NK-92 treated with Interleukin-12 subunit alpha and Interleukin-12 subunit beta, amount 100 ng/mL, for 24 hours (cell line): ENCODE measurements around the gene FPR2.
"Not testable (repeated sequence)": the region's sequence is repeated elsewhere in the genome, so short reads cannot be mapped to it uniquely, and the experiment has no call there.

ENCODE experiments used
- DNase-seq: peaks from one replicate; lab custom pipeline; 2025; lab: John Stamatoyannopoulos, UW

The FPR2 gene

DNA sequence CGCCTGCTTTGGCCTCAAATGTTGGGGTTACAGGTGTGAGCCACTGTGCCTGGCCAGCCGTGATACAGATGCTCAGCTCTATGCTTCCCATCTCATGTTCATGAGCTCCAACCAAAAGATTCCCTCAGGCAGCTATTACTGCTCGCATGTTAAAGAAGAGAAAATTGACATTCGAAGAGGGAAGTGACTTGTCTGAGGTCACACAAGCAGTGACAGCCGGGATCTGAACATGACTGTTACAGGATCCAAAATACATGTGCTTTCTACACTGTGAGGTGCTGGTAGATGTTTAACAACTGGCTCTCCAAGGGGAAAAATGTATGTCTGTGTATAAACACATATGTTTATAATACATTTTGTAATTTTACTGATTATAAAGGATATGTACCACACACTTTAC lies 20.6 kb upstream of the FPR2 start:
- DNase-seq = no peak

DNA sequence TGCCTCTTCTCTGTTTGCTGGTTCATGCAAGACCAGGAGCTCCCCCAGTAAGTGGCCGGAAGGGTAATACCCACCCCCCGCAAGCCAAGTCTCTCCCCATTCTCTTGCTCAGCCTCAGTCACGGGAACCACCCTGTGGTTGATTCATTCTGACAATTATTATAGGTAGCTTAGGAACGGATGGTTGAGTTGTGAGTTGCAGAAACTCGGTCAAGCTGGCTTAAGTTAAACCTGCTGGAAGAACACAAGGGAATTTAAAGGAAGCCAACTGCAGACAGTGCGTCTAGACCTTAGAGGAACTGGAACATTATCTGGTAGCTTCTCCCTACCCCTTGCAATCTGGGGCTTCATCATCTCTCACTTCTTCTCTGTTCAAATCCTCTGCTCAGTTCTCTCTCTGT lies 18.2 kb upstream of the FPR2 start:
- DNase-seq = no peak

DNA sequence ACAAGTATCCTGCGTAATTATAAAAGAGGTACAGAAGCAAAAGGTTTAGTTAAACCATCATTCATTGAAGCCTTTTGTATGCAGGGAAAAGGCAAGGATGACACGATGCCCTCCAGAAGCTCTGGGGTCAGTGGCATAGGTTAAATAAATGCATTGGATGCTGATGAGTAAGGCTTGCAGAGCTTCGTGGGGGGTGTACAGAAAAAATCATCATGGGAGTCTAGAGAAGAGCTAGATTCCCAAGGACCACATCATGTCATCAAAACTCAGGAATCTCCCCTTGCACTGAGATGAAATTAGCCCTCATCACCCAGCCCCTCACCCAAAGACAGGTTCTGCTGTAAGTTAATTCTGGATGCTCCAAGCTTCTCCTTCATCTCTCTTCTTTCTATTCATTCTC lies 17.6 kb upstream of the FPR2 start:
- no peak for DNase-seq

DNA sequence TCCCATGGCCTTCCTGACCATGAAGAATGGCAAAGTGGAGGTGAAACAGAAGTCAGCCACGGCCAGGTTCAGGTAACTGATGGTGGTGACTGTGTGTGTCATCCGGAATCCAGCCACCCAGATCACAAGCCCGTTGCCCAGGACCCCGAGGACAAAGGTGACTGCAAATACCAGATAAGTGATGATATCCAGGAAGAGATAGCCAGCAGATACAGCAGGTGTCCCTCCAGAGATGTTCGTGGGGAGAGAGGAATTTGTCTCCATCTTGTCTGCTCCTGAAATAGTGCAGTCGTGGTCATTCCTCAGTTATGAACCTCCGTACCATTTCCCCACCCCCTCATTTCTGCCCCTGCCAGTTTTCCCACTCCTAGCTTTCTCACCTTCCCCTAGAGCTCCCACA lies 14.2 kb upstream of the FPR2 start:
- DNase-seq = no peak

DNA sequence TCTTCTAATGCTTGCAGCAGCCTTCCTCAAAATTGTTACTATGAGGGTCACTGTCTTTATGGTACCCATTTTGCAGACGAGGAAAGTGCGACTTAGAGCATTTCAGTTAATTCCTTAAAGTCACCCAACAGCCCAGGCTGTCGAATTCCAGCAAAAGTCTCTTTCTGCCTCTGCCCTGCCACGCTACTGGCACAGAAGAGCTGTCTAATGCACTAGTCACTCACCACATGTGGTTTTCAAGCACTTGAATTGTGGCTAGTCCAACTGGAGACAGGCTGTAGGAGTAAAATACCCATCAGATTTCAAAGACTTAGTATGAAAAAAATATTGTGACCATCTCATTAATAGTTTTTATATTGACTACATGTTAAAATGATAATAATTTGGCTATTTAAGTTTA lies 11.0 kb upstream of the FPR2 start:
- DNase-seq = no peak

DNA sequence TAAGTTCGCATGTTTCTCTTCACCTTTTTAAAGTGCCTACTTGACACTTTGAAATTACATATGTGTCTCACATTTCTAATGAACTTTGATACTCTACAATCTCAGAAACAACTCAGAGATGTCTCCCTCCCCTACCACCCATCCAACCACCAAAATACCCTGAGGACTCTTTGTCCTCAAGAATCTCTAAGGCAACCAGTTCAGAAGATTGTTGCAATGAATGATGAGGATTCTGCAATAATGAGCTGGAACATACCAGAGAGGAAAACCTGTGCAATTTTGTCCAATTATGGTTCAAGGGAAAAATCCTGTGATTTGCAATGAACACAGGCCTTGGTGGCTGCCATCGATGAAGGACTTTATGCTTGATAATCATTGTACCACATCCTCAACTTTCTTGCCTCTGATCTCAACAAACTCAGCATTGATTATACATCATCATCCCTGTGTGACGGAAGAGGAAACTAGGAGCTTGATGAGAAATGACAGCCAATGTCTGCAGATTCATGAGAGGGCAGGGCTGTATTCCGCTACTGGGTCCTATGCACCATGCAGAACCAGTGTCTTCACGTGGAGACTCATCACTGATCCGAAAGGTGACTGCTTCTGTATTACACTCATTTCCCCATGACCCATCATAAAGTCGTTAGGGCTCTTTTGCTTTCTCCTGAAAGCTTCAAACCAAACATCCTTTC lies 10.4 kb upstream of the FPR2 start:
- no peak for DNase-seq

DNA sequence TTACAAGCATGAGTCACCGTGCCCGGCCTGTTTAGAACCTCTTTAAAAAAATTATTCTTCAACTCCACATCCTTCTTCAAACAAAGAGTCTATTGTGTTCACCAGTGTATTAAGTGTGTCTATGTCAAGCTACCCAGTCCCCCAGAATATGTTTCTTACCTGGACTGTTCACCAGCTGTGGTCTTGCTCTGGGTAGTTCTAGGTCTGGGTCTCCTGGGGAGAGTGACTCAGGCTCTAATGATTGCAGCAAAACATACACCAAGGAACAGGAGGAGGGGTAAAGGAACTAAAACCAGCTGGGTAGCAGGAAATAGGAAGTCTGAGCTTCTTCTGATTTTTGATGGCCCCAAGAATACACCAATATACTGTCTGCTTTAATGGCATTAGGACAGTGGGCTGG lies 9.3 kb upstream of the FPR2 start, which contains the start of gene FPR1:
Gene FPR1, minus strand, starts transcription at position 224 of the 400 bp plus-strand sequence. CDS start 4,884 bp downstream, outside the sequence.
- no peak for DNase-seq

DNA sequence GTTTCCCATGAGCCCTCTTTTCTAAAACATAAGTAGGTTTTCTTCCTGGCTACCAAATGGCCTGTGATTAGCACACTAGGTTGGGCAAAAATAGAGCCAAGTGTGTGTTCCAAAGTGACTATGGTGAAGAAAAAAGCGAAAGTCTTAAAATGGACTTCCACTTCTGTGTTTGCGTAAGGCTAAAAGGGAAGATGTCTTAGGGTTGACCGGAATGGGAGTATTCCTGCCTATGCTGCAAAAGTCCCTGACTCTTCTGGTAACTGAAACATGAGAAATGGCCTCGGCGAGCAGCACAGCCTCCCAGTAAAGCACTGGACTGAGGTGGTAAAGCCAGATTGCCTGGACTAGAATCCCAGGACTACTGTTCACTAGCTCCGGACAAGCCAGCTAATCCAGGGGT lies 6.9 kb upstream of the FPR2 start:
- no peak for DNase-seq

DNA sequence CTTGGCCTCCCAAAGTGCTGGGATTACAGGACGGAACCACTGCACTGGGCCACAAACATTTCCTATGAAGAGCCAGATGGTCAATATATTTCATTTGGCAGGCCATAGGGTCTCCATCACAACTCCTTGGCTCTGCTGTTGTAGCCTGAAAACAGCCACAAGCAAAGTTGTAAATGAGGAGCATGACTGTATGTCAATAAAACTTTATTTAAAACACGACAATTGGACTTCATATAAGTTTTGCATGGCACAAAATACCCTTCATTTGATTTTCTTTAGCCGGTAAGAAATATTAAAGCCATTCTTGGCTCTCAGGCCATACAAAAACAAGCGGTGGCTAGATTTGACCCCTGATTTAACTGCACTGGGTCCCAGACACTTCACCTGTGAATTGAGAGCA lies 6.2 kb upstream of the FPR2 start:
- no peak for DNase-seq

DNA sequence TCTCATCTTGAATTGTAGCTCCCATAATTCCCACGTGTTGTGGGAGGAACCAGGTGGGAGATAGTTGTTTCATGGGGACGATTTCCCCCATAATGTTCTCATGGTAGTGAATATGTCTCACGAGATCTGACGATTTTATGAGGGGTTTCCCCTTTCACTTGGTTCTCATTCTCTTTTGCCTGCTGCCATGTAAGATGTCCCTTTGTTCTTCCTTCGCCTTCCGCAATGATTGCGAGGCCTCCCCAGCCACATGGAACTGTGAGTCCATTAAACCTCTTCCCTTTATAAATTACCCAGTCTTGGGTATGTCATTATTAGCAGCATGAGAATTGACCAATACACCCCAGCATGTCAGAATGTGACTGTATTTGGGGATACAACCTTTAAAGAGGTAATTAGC lies 5.4 kb upstream of the FPR2 start:
- no peak for DNase-seq

DNA sequence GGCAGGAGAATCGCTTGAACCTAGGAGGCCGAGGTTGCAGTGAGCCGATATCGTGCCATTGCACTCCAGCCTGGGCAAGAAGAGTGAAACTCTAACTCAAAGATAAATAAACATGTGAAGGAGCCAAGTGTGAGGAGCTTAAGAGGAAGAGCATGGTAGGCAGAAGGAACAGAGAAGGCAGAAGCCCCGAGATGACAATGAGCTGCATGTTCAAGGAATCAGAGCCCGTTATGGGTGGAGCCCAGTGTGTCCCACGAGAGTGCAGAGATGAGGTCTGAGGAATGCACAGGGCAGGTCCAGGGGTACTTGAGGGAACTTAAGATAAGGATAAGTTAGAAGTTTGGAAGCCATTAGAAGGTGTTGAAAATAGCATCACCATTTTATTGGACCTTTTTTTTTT lies 716 bp downstream of the FPR2 start:
- DNase-seq = no peak

DNA sequence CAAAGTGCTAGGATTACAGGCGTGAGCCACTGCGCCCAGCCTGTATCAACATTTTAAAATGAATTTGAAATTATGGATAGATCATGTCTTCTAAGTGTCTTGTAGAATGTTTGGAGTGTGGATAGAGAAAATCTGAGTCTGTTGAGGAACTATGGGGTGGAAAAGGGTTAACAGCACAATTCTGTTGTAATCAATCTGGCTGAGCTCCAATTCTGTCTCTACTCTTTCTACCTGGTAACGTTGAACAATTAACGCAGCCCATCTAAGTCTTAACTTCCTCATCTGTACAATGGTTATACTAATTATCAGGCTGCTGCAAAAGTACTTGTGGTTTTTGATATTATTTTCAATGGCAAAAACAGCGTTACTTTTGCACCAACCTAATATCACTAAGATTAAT lies 4.1 kb downstream of the FPR2 start:
- no peak for DNase-seq

DNA sequence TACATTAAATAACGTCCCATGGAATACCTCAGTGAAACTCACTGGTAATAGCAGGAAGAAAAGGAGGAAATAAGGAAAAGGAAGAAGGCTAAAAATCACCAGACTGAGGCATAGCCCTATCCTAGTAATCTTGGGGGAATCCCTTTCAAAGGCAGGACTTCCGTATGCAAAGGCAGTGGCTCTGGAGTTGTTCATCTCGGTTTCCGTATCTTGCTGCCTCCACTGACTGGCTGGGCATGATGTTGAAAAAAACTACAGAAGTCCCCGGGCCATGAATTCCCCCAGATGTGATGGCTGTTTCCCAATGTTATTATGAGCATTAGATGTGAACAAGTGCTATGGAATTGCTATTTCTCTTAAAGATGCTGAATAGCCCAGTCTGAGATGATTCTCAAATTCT lies 5.5 kb downstream of the FPR2 start:
- no peak for DNase-seq

DNA sequence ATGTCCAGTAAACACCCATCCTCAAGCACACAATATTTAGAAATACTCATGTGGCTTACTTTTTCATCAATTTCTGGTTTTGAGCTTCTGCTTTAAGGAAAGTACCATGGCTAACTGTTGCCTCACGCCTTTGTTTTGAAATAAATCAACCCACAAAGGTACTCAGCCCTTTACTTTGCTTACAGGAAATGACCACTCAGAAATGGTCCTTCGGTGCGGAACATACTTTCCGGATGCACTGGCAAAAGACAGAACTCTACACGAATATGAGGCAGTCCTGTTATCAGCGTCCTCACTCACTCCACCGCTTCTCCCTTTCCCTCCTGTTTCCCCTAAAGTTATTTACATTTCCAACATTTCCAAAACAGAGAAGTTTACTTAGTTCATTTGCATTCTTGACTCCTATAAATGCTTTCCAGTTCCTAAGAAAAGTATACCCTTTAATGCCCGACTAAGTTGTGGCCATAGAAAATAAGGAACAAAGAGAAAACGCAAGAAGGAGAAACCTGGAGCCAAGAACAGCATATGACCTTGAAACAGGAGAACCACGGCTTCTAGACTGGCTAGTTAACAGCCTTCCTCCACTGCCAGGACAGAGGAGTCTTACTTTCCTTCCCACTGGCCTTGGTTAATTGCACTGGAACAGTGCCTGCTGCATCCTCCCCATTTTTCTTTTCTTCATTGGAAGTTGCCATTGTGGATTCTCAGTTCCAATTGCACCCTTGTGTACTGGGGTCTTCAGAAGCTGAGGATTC lies 10.6 kb downstream of the FPR2 start:
- no peak for DNase-seq

DNA sequence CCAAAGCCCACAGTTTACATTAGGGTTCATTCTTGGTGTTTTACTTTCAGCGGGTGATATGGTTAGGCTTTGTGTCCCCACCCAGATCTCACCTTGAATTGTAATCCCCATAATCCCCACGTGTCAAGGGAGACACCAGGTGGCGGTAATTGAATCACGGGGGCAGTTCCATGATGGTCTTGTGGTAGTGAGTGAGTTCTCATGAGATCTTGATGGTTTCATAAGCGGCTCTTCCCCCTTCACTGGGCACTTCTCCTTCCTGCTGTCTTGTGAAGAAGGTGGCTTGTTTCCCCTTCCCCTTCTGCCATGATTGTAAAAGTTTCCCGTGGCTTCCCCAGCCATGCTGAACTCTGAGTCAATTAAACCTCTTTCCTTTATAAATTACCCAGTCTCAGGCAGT lies 12.0 kb downstream of the FPR2 start:
- no peak for DNase-seq

DNA sequence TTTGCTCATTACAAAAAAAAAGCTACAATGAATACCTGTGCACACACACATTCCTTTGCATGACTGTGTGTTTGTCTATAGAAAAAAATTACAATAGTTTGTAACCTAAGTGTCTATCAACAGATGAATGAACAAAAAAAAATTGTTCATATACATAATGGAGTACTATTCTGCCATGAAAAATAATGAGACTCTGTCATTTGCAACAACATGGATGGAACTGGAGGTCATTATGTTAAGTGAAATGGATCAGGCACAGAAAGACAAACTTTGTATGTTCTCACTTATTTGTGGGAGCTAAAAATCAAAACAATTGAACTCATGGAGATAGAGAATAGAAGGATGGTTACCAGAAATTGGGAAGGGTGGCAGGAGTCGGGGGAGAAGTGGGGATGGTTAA lies 15.6 kb downstream of the FPR2 start:
- DNase-seq = not testable (repeated sequence)

DNA sequence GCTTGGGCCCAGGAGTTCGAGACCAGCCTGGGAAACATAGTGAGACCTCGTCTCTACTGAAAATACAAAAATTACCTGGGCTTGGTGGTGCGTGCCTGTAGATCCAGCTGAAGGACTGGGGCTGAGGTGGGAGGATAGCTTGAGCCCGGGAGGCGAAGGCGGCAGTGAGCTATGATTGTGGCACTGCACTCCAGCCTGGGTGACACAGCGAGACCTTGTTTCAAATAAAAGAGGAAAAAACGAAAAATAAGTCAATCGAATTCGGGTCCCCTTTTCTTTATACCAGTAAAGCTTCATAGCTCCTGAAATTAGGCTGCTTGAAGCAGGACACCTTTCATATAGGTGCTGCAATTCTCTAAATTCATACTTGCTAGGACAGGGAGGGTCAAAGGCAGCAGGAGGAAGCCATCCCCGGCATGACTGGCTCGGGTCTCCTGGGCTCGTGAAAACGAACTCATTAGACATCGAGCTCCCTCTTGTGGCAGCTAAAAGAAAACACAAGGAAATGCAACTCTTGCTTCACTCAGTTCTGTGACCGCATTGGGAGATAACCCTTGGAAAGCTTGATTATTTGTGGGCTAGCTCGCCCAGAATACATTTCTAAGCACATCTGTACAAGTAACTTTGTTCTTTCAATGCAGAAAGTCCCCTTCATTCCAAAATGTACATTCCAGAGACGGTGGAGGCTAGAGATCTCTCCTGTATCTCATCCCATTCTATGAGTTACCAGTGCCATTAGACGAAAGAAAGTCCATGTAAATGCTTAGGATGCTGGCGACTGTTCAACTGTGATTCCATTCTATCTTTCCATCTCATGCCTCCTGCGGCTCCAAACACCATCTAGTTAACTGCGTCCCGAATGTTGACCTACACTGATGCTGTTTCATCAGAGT lies 16.8 kb downstream of the FPR2 start:
- DNase-seq = peak; percentile 38

DNA sequence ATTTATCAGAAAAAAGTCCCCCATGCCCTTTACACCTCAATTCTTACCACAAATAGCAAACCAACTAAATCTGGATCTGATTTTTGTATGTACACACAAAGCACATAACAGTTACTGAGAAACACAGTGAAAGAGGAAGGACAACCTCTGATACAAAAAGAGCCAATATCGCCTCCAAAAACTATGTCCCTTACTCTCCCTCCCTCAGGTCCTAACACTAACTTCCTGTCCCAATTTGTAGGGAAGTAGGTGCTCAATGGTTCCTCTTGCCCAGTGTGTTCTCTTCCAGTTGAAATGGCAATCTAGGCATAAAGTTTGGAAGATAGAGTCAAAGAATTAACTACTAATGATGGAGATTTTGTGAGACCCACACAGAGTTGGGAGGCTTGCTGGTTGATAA lies 18.2 kb downstream of the FPR2 start:
- no peak for DNase-seq

DNA sequence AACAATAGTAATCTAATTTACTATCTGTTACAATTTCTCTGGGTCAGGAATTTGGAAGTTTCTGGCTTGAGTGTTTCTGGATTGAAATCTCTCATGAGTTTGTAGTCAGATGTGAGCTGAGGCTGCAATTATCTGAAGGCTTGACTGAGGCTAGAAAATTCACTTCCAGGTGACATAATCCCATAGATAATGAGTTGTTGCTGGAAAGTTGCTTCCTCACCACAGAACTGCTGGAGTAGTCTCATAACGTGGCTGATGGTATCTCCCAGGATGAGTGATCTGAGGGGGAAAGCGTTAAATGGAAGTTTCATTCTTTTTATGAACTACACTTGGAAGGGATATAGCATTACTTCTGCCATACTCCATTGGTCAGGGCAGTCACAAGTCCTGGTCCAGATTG lies 18.7 kb downstream of the FPR2 start:
- DNase-seq = no peak

DNA sequence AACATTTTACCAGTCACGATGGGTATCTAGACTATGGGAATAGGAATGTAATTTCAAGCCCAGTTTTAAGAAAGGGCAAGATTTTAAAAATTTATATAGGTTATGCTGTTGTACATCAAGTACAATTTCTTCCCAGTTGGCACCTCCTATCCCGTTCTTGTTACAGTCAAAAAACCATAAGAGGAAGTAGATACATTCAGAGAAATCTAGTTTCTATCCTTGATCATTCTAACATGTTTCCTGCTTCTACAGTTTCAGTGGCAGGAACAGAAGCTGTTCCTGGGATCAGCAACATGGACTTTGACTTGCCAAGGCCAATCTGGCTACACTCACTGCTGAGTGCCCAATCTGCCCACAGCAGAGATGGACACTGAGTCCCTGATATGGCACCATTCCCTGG lies 19.3 kb downstream of the FPR2 start:
- DNase-seq = no peak

DNA sequence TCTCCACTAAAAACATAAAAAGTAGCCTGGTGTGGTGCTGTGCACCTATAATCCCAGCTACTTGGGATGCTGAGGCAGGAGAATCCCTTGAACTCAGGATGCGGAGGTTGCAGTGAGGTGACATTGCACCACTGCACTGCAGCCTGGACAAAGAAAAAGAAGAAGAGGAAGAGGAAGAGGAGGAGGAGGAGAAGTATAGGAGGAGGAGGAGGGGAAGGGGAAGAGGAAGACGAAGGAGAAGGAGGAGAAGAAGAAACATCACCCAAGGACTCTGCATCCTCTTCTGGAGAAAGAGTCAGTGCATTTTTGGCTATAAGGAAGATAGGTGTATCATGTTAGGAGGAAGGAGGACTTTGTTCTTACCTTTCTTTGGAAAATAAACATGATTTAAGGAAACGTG lies 21.0 kb downstream of the FPR2 start:
- DNase-seq = no peak

DNA sequence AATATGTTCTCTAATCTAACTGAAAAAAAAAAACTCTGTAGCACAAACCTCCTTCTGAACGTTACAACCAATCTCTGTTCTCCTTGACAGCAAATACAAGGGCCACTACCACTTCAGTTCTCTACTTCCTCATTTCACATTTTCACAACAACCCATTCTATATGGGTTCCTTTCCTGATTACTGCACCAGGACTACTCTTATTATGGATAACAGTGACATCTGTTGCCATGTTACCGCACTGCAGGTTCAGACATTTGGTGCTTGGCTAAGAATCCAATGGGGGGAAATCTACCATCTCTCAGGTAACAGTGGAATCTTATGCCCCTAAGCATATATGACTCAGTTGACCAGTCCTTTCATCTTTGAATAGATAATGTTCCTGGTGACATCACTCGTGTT lies 22.4 kb downstream of the FPR2 start:
- DNase-seq = no peak
